HepG2 (cell line): ENCODE measurements around the gene WFDC12. TPM values are rescaled to one million over a fixed set of nuclear protein-coding genes. Genes with fewer than 3 reads are reported as not detected.
A peak's percentile ranks its signal among the peaks of the same experiment; 100 is the strongest.

Source experiments
- ATAC-seq: fragments of 200-7000 bp; cut with Tn5 transposase; 3 replicates; pipeline ENCODE4 v1.9.1; 2020; ENCODE audit warnings: mild to moderate bottlenecking, moderate library complexity
- BruUV-seq: library from RNA; stranded (reverse); fragments of 400-500 nt; replicated peaks from 2 replicates; lab custom pipeline; 2021; lab: Mats Ljungman, UMichigan
- CTCF ChIA-PET: fragments of 300-600 bp; formaldehyde crosslinking; extraction: SDS; loops from one replicate; lab custom pipeline; 2021; ENCODE audit warnings: low total read pairs, inconsistent platforms, low intra/inter-chr PET ratio; lab: Yijun Ruan, JAX
- POLR2A ChIA-PET: fragments of 350-600 bp; sonication (Branson Sonifier 250); formaldehyde crosslinking; loops from one replicate; lab custom pipeline; 2020; ENCODE audit warnings: antibody characterized with exemption, inconsistent platforms; lab: Yijun Ruan, JAX
- DNase-seq: peaks from one replicate; pipeline ENCODE4 v3.0.0-alpha.2; 2015; ENCODE audit warnings: low spot score
- FAIRE-seq: peaks from 3 replicates; lab custom pipeline; 2011; peaks lifted over from hg19 to GRCh38; lab: Jason Lieb, UNC
- H2AFZ ChIP-seq: one replicate; pipeline ENCODE4 v1.6.1; 2011; ENCODE audit warnings: low read length, inconsistent platforms
- H3K27ac ChIP-seq: fragments of 300-600 bp; 3 replicates; pipeline ENCODE4 v1.8.0; 2011; ENCODE audit warnings: mixed run types, mild to moderate bottlenecking, mixed read lengths, low read length, inconsistent platforms; ENCODE audit not compliant: insufficient read depth; ENCODE audit errors: extremely low read length
- H3K27me3 ChIP-seq, 2 experiments: fragments of 200-600 bp in 1 of 2; 2 replicates in 1 of 2; 3 replicates in 1 of 2; pipeline versions ENCODE4 v1.6.0 to v1.8.0; 2011; ENCODE audit warnings: low read length in 2 of 2, mild to moderate bottlenecking in 2 of 2, moderate library complexity in 2 of 2, inconsistent platforms in 1 of 2; ENCODE audit not compliant: insufficient read depth in 2 of 2, control insufficient read depth in 1 of 2
- H3K36me3 ChIP-seq, 2 experiments: fragments of 200-600 bp in 1 of 2; replicated peaks in 1 of 2; 2 replicates in 1 of 2; 3 replicates in 1 of 2; pipeline versions ENCODE4 v1.5.1 to v1.8.0; 2011; ENCODE audit warnings: low read length in 2 of 2, inconsistent platforms in 1 of 2; ENCODE audit not compliant: insufficient read depth in 2 of 2, control insufficient read depth in 1 of 2
- H3K4me1 ChIP-seq: 2 replicates; pipeline ENCODE4 v1.5.1; 2012; ENCODE audit warnings: low read length, inconsistent platforms; ENCODE audit not compliant: insufficient read depth
- H3K4me2 ChIP-seq: 2 replicates; pipeline ENCODE4 v1.6.0; 2011; ENCODE audit warnings: low read depth, low read length, inconsistent platforms
- H3K4me3 ChIP-seq, 3 experiments: fragments of 200-600 bp in 1 of 3; sonication (generic), shearing (Covaris generic) in 1 of 3; replicated peaks in 1 of 3; 2 replicates each; pipeline ENCODE4 v1.5.1; 2011 to 2016; ENCODE audit warnings: low read length in 3 of 3, inconsistent platforms in 2 of 3, low read depth in 2 of 3, mild to moderate bottlenecking in 2 of 3, control low read depth in 1 of 3, mixed read lengths in 1 of 3; ENCODE audit not compliant: insufficient read depth in 1 of 3
- H3K79me2 ChIP-seq: one replicate; pipeline ENCODE4 v1.6.1; 2011; ENCODE audit warnings: low read length, inconsistent platforms; ENCODE audit not compliant: insufficient read depth
- H3K9ac ChIP-seq: 2 replicates; pipeline ENCODE4 v1.6.0; 2011; ENCODE audit warnings: mild to moderate bottlenecking, low read depth, low read length, inconsistent platforms; ENCODE audit not compliant: insufficient read depth
- H3K9me3 ChIP-seq: 2 replicates; pipeline ENCODE4 v1.5.1; 2012; ENCODE audit warnings: mild to moderate bottlenecking, low read length
- H4K20me1 ChIP-seq: 2 replicates; pipeline ENCODE4 v1.6.0; 2011; ENCODE audit warnings: inconsistent platforms, mild to moderate bottlenecking, low read length, moderate library complexity; ENCODE audit not compliant: insufficient read depth
- ETV6 ChIP-seq: sonication (generic); formaldehyde crosslinking; conservative IDR thresholded peaks from 2 replicates; pipeline ENCODE4 v1.4.0; 2020; ENCODE audit warnings: missing genetic modification reagents
- ISX ChIP-seq: sonication (generic); formaldehyde crosslinking; conservative IDR thresholded peaks from 2 replicates; pipeline ENCODE4 v1.5.0; 2020; ENCODE audit warnings: missing genetic modification reagents
- MYNN ChIP-seq: sonication (generic); formaldehyde crosslinking; IDR thresholded peaks from 2 replicates; pipeline ENCODE4 v1.4.0; 2020; ENCODE audit warnings: mild to moderate bottlenecking, low read depth, missing genetic modification reagents
- PHF21A ChIP-seq: sonication (generic); formaldehyde crosslinking; IDR thresholded peaks from 2 replicates; pipeline ENCODE4 v1.5.0; 2020; ENCODE audit warnings: mild to moderate bottlenecking, missing genetic modification reagents
- SIN3A ChIP-seq: IDR thresholded peaks from 2 replicates; pipeline ENCODE4 v1.6.1; 2011; ENCODE audit warnings: low read depth, mild to moderate bottlenecking, control low read depth, low read length, borderline replicate concordance
- ZMYM3 ChIP-seq: sonication (generic); formaldehyde crosslinking; IDR thresholded peaks from 2 replicates; pipeline ENCODE4 v1.5.1; 2020; ENCODE audit warnings: mild to moderate bottlenecking, missing genetic modification reagents
- ZNF256 ChIP-seq: sonication (generic); formaldehyde crosslinking; conservative IDR thresholded peaks from 2 replicates; pipeline ENCODE4 v1.4.0; 2020; ENCODE audit warnings: missing genetic modification reagents
- ZNF564 ChIP-seq: sonication (generic); formaldehyde crosslinking; IDR thresholded peaks from 2 replicates; pipeline ENCODE4 v1.8.1; 2023; ENCODE audit warnings: mild to moderate bottlenecking, missing genetic modification reagents
- ZNF629 ChIP-seq: sonication (generic); formaldehyde crosslinking; conservative IDR thresholded peaks from 2 replicates; pipeline ENCODE4 v1.5.0; 2020; ENCODE audit warnings: missing genetic modification reagents
- ZNF775 ChIP-seq: sonication (generic); formaldehyde crosslinking; IDR thresholded peaks from 2 replicates; pipeline ENCODE4 v1.4.0; 2020; ENCODE audit warnings: missing genetic modification reagents, mild to moderate bottlenecking, moderate library complexity, borderline replicate concordance
- WGBS: methylation state at CpG from one replicate; pipeline ENCODE4 v1.1.6; 2017; ENCODE audit warnings: low lambda C conversion rate; 5-methylcytosine and 5-hydroxymethylcytosine counted together
- in situ Hi-C: cut with HindIII; loops from 2 replicates; pipeline ENCODE4 v1.10.0; 2017; ENCODE audit warnings: low pct_unique_long_range_greater_than_20kb; ENCODE audit not compliant: extremely low pct_ligation_motif_present
- intact Hi-C: fragments of 100-400 bp; cut with micrococcal nuclease; formaldehyde crosslinking; loops from one replicate; pipeline ENCODE4 v1.10.0; 2022; ENCODE audit not compliant: unreplicated experiment
- polyA plus RNA-seq, 8 experiments: library from polyadenylated mRNA; depleted of rRNA in 3 of 8; stranded (reverse) in 7 of 8; unstranded in 1 of 8; fragments of >200 nt; fragmentation: Illumina TruSeq in 4 of 8; extraction: Trizol in 4 of 8; gene quantifications; 2 replicates each; pipeline versions ENCODE4 v1.2.1 to v1.2.3, GENCODE V29; 2011 to 2016; ENCODE audit warnings: low read depth in 4 of 8, missing spikeins in 1 of 8, mixed read lengths in 1 of 8; ENCODE audit not compliant: insufficient read depth in 1 of 8
- total RNA-seq, 5 experiments: library from RNA; depleted of rRNA; stranded (reverse); fragments of >200 nt; fragmentation: Illumina TruSeq; extraction: Trizol; gene quantifications; 2 replicates each; pipeline ENCODE4 v1.2.3, GENCODE V29; 2016; ENCODE audit warnings: low read depth in 1 of 5
- TF ChIP-seq, protein P1 (sequence below): sonication (generic); formaldehyde crosslinking; conservative IDR thresholded peaks from 2 replicates; pipeline ENCODE4 v1.4.0; 2020; ENCODE audit warnings: mild to moderate bottlenecking, missing genetic modification reagents, moderate library complexity
- TF ChIP-seq, protein P2 (sequence below): sonication (generic); formaldehyde crosslinking; IDR thresholded peaks from 2 replicates; pipeline ENCODE4 v1.4.0; 2020; ENCODE audit warnings: missing genetic modification reagents
- TF ChIP-seq, protein P3 (sequence below): sonication (generic); formaldehyde crosslinking; IDR thresholded peaks from 2 replicates; pipeline ENCODE4 v1.4.0; 2020; ENCODE audit warnings: mild to moderate bottlenecking, missing genetic modification reagents

Gene WFDC12
- total and polyA plus RNA-seq, 2 of the 13 experiments (the other 11 are each of a cell fraction or from before 2014, with no cell fraction given): not detected

DNA sequence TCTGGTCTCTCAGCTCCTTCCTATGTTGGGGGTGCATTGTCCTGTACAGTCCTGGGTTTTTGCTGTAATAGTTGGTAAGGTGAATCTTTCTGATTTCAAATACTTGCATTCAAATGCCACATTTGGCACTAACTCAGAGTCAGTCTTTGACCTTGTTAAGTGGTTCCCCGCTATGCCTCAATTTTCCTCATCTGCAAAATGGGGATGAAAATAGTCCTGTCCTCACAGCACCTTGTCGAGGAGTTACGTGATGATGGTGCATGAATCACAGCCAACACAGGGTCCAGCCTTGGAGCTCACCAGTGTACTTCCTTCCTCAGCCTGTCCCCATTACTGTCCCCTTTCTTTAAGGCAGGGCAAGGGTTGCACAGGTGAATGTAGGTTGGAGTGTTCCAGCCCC, 10.4 kb downstream of the WFDC12 start:
- intact Hi-C loops: loop anchor here (5.0 kb wide), 1 partner anchor 102 kb away; no protein-coding TSS in a partner anchor
- Histone ChIP-seq H3K27ac (no peak overlapping the region), H3K4me2 (no peak overlapping the region), H4K20me1 (no peaks in the 10 kb centered on the region), H3K4me1 (peaks cover 10% of the 10 kb centered on the region), H3K27me3 (peaks cover 10 to 35% of the 10 kb centered on the region in 2 experiments; a peak in 2 of 5 replicates), H3K36me3 (no peaks in the 10 kb centered on the region), H2AFZ (no peak overlapping the region), H3K9me3 (no peaks in the 10 kb centered on the region), H3K9ac (no peak overlapping the region), H3K79me2 (no peaks in the 10 kb centered on the region), H3K4me3 (no peak overlapping the region)
- CTCF ChIA-PET: no interaction called here
- POLR2A ChIA-PET: no interaction called here
- FAIRE-seq (no peak), DNase-seq (no peak), ATAC-seq (no peak)
- 4% methylated on average over 3 of the region's 3 CpGs for WGBS
- BruUV-seq: no TSS peak
- in situ Hi-C loops: no loop called here
- TF ChIP-seq ZMYM3 (CRISPR knock-in tag) (peak; percentile 74), ETV6 (CRISPR knock-in tag) (no peak), ZNF629 (CRISPR knock-in tag) (peak; percentile 96)

GRCh38 chr20:45112754-45113153, 11.5 kb downstream of the WFDC12 start:
- no TSS peak for BruUV-seq
- Histone ChIP-seq H2AFZ (no peak overlapping the region), H3K4me3 (no peak overlapping the region), H3K9me3 (no peaks in the 10 kb centered on the region), H3K4me1 (peaks cover 10% of the 10 kb centered on the region), H3K4me2 (no peak overlapping the region), H4K20me1 (no peaks in the 10 kb centered on the region), H3K9ac (no peak overlapping the region), H3K27me3 (peaks cover 10 to 35% of the 10 kb centered on the region in 2 experiments; a peak in 2 of 5 replicates), H3K27ac (no peak overlapping the region), H3K36me3 (no peaks in the 10 kb centered on the region), H3K79me2 (no peaks in the 10 kb centered on the region)
- intact Hi-C loops (loop anchor here (5.0 kb wide), 1 partner anchor 100 kb away; no protein-coding TSS in a partner anchor), in situ Hi-C loops (no loop called here)
- POLR2A ChIA-PET: no interaction called here
- CTCF ChIA-PET: interaction anchor here (2.0 to 2.1 kb wide), 2 partner anchors 68 to 101 kb away, joined by 8 to 20 read pairs; no protein-coding TSS in a partner anchor
- ATAC-seq (no peak), FAIRE-seq (no peak), DNase-seq (no peak)
- TF ChIP-seq MYNN: no peak
- TF ChIP-seq PHF21A (CRISPR knock-in tag): no peak
- TF ChIP-seq, protein P1, sequence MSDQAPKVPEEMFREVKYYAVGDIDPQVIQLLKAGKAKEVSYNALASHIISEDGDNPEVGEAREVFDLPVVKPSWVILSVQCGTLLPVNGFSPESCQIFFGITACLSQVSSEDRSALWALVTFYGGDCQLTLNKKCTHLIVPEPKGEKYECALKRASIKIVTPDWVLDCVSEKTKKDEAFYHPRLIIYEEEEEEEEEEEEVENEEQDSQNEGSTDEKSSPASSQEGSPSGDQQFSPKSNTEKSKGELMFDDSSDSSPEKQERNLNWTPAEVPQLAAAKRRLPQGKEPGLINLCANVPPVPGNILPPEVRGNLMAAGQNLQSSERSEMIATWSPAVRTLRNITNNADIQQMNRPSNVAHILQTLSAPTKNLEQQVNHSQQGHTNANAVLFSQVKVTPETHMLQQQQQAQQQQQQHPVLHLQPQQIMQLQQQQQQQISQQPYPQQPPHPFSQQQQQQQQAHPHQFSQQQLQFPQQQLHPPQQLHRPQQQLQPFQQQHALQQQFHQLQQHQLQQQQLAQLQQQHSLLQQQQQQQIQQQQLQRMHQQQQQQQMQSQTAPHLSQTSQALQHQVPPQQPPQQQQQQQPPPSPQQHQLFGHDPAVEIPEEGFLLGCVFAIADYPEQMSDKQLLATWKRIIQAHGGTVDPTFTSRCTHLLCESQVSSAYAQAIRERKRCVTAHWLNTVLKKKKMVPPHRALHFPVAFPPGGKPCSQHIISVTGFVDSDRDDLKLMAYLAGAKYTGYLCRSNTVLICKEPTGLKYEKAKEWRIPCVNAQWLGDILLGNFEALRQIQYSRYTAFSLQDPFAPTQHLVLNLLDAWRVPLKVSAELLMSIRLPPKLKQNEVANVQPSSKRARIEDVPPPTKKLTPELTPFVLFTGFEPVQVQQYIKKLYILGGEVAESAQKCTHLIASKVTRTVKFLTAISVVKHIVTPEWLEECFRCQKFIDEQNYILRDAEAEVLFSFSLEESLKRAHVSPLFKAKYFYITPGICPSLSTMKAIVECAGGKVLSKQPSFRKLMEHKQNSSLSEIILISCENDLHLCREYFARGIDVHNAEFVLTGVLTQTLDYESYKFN (CRISPR knock-in tag): no peak
- no peak for TF ChIP-seq ZNF256 (CRISPR knock-in tag)
- TF ChIP-seq SIN3A: no peak
- TF ChIP-seq ISX (CRISPR knock-in tag): no peak
- no peak for TF ChIP-seq ZNF564 (CRISPR knock-in tag)
- TF ChIP-seq, protein P2, sequence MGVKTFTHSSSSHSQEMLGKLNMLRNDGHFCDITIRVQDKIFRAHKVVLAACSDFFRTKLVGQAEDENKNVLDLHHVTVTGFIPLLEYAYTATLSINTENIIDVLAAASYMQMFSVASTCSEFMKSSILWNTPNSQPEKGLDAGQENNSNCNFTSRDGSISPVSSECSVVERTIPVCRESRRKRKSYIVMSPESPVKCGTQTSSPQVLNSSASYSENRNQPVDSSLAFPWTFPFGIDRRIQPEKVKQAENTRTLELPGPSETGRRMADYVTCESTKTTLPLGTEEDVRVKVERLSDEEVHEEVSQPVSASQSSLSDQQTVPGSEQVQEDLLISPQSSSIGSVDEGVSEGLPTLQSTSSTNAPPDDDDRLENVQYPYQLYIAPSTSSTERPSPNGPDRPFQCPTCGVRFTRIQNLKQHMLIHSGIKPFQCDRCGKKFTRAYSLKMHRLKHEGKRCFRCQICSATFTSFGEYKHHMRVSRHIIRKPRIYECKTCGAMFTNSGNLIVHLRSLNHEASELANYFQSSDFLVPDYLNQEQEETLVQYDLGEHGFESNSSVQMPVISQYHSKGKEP (CRISPR knock-in tag): no peak
- TF ChIP-seq ZNF775: no peak
- TF ChIP-seq, protein P3, sequence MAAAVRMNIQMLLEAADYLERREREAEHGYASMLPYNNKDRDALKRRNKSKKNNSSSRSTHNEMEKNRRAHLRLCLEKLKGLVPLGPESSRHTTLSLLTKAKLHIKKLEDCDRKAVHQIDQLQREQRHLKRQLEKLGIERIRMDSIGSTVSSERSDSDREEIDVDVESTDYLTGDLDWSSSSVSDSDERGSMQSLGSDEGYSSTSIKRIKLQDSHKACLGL: no peak
